GM10847 (cell line): ENCODE results near the gene TPSB2.

Experiments
- POLR2A ChIP-seq: IDR thresholded peaks from 2 replicates; pipeline ENCODE4 v1.6.1; 2011; ENCODE audit not compliant: insufficient read length; ENCODE audit errors: extremely low read depth

TPSB2 gene

GRCh38 chr16:1182316-1182671 is 47.7 kb downstream of the TPSB2 start:
- no peak for TF ChIP-seq POLR2A

- no peak for TF ChIP-seq POLR2A
Measured at GRCh38 chr16:1181404-1182315, 48.3 kb downstream of the TPSB2 start.

- TF ChIP-seq POLR2A, result no peak
Measured at GRCh38 chr16:1180549-1181403, 49.2 kb downstream of the TPSB2 start.
